Measurements from ENCODE around the gene PCDHB2.
"Not testable (repeated sequence)": the region's sequence is repeated elsewhere in the genome, so short reads cannot be mapped to it uniquely, and the experiment has no call there.

PCDHB2 gene

GRCh38 chr5:141094481-141095262 lies at the start of gene PCDHB2:
TSS of gene PCDHB2 (plus strand) at chr5:141094615. CDS start at chr5:141094791, 176 bp downstream.
- peak; percentile 26 for DNase-seq

GRCh38 chr5:141050622-141051520 lies 43.5 kb upstream of the PCDHB2 start, which contains the start of gene PCDHB1:
TSS of gene PCDHB1 (plus strand) at chr5:141051374. CDS start at chr5:141051471, 97 bp downstream.
- DNase-seq = no peak

- no peak for DNase-seq
Measured at GRCh38 chr5:141051521-141051866, 42.9 kb upstream of the PCDHB2 start.

GRCh38 chr5:141077826-141078225 lies 16.6 kb upstream of the PCDHB2 start:
- DNase-seq = no peak

GRCh38 chr5:141082228-141082627 lies 12.2 kb upstream of the PCDHB2 start:
- DNase-seq = no peak

- DNase-seq = peak; percentile 47
Measured at GRCh38 chr5:141084487-141084989, 9.9 kb upstream of the PCDHB2 start.

- DNase-seq = no peak
Measured at GRCh38 chr5:141095263-141095641, 837 bp downstream of the PCDHB2 start.

GRCh38 chr5:141096181-141096580 lies 1.8 kb downstream of the PCDHB2 start:
- not testable (repeated sequence) for DNase-seq

GRCh38 chr5:141096586-141096985 lies 2.2 kb downstream of the PCDHB2 start:
- DNase-seq = not testable (repeated sequence)

GRCh38 chr5:141100243-141100805 lies 5.9 kb downstream of the PCDHB2 start, which contains the start of gene PCDHB3:
TSS of gene PCDHB3 (plus strand) at chr5:141100473. CDS start at chr5:141100650, 177 bp downstream.
- DNase-seq = no peak

- no peak for DNase-seq
Measured at GRCh38 chr5:141101059-141101458, 6.6 kb downstream of the PCDHB2 start.

GRCh38 chr5:141102070-141102469 lies 7.7 kb downstream of the PCDHB2 start:
- not testable (repeated sequence) for DNase-seq

GRCh38 chr5:141102471-141102870 lies 8.1 kb downstream of the PCDHB2 start:
- DNase-seq = not testable (repeated sequence)

GRCh38 chr5:141105350-141105749 lies 10.9 kb downstream of the PCDHB2 start:
- no peak for DNase-seq

- DNase-seq = no peak
Measured at GRCh38 chr5:141119250-141119649, 24.8 kb downstream of the PCDHB2 start.

GRCh38 chr5:141121563-141121962 lies 27.1 kb downstream of the PCDHB2 start, which contains the start of gene PCDHB4:
TSS of gene PCDHB4 (plus strand) at chr5:141121818. CDS start at chr5:141121999, 181 bp downstream.
- no peak for DNase-seq

GRCh38 chr5:141121985-141122384 lies 27.6 kb downstream of the PCDHB2 start:
- no peak for DNase-seq

GRCh38 chr5:141123396-141124135 lies 29.2 kb downstream of the PCDHB2 start:
- not testable (repeated sequence) for DNase-seq

GRCh38 chr5:141127305-141127704 lies 32.9 kb downstream of the PCDHB2 start:
- no peak for DNase-seq

- DNase-seq = no peak
Measured at GRCh38 chr5:141135030-141135717, 40.8 kb downstream of the PCDHB2 start, which contains the start of gene PCDHB5. TSS of gene PCDHB5 (plus strand) at chr5:141135206. CDS start at chr5:141135435, 229 bp downstream.

GRCh38 chr5:141135718-141136266 lies 41.4 kb downstream of the PCDHB2 start:
- DNase-seq = no peak
